SU-DHL-6 (cell line): ENCODE data around the gene MRPL17.

Experiments
- H2AFZ ChIP-seq: fragments of 200-600 bp; sonication (generic); 2 replicates; pipeline ENCODE4 v1.6.1; 2014; ENCODE audit warnings: low read depth, mild to moderate bottlenecking, moderate library complexity, mixed read lengths, antibody characterized with exemption, low read length; ENCODE audit not compliant: severe bottlenecking
- H3F3A ChIP-seq: fragments of 200-600 bp; shearing (Covaris generic); 2 replicates; pipeline ENCODE4 v1.6.0; 2016; ENCODE audit warnings: antibody characterized with exemption, mild to moderate bottlenecking; ENCODE audit not compliant: insufficient read depth
- H3K27ac ChIP-seq: fragments of 200-600 bp; sonication (generic); 2 replicates; pipeline ENCODE4 v1.5.1; 2016; ENCODE audit warnings: low read depth, mild to moderate bottlenecking, low read length, moderate library complexity, mixed read lengths
- H3K27me3 ChIP-seq: fragments of 200-600 bp; sonication (generic), shearing (Covaris generic); 2 replicates; pipeline ENCODE4 v1.6.0; 2014; ENCODE audit warnings: mild to moderate bottlenecking, low read length
- H3K36me3 ChIP-seq: fragments of 200-600 bp; sonication (generic); 2 replicates; pipeline ENCODE4 v1.6.1; 2014; ENCODE audit warnings: mild to moderate bottlenecking, low read length, mixed read lengths
- H3K4me2 ChIP-seq: fragments of 300-600, 200-600 bp; shearing (Covaris generic), sonication (generic); 2 replicates; pipeline ENCODE4 v1.6.0; 2014; ENCODE audit warnings: low read length, low read depth, mild to moderate bottlenecking; ENCODE audit not compliant: poor library complexity, severe bottlenecking
- H3K4me3 ChIP-seq: fragments of 200-600 bp; sonication (generic); 2 replicates; pipeline ENCODE4 v1.5.1; 2014; ENCODE audit warnings: antibody characterized with exemption, low read length, mild to moderate bottlenecking, mixed read lengths; ENCODE audit not compliant: insufficient read depth, poor library complexity, severe bottlenecking
- H3K79me2 ChIP-seq: fragments of 200-600 bp; sonication (generic); 2 replicates; pipeline ENCODE4 v1.6.1; 2014; ENCODE audit warnings: mild to moderate bottlenecking, low read length, moderate library complexity; ENCODE audit not compliant: insufficient read depth
- H3K9ac ChIP-seq: fragments of 200-600 bp; sonication (generic); 2 replicates; pipeline ENCODE4 v1.7.0; 2014; ENCODE audit warnings: mild to moderate bottlenecking, low read length
- H3K9me2 ChIP-seq: fragments of 200-600 bp; sonication (generic); replicated peaks from 2 replicates; pipeline ENCODE4 v1.6.1; 2014; ENCODE audit warnings: low read length; ENCODE audit not compliant: insufficient read depth
- H3K9me3 ChIP-seq: fragments of 200-600 bp; sonication (generic); 2 replicates; pipeline ENCODE4 v1.6.1; 2014; ENCODE audit warnings: low read length, mixed read lengths; ENCODE audit not compliant: insufficient read depth
- H4K20me1 ChIP-seq: fragments of 200-600 bp; sonication (generic); 2 replicates; pipeline ENCODE4 v1.6.1; 2014; ENCODE audit warnings: low read depth, mild to moderate bottlenecking, antibody characterized with exemption, low read length, moderate library complexity, mixed read lengths
- CTCF ChIP-seq: fragments of 200-600 bp; sonication (generic); IDR thresholded peaks from one replicate; pipeline ENCODE4 v1.5.1; 2017; ENCODE audit warnings: antibody characterized with exemption, mild to moderate bottlenecking, low read length, moderate library complexity; ENCODE audit not compliant: insufficient read depth, poor library complexity, severe bottlenecking
- EZH2phosphoT487 ChIP-seq: fragments of 200-600 bp; sonication (generic), shearing (Covaris generic); conservative IDR thresholded peaks from 2 replicates; pipeline ENCODE4 v1.6.1; 2018; ENCODE audit warnings: mild to moderate bottlenecking, antibody characterized with exemption, low read length, moderate library complexity, mixed read lengths

The MRPL17 gene

GRCh38 chr11:6655790-6656583, 27.2 kb downstream of the MRPL17 start, which contains the start of gene DCHS1:
TSS of gene DCHS1 (minus strand) at chr11:6655809. CDS start at chr11:6641613, 14,196 bp downstream.
- no peak within 1 kb of the TSS for H3K4me2 ChIP-seq
- no peak within 1 kb of the TSS for H3K9ac ChIP-seq
- no peak within 1 kb of the TSS for H3K27ac ChIP-seq

GRCh38 chr11:6655020-6655789, 27.9 kb downstream of the MRPL17 start:
- Histone ChIP-seq H3K79me2 (no peaks in the 10 kb centered on the region), H3K9me3 (no peaks in the 10 kb centered on the region), H3K27ac (no peak overlapping the region), H2AFZ (no peak overlapping the region), H3K27me3 (no peaks in the 10 kb centered on the region), H3K9ac (no peak overlapping the region), H3K36me3 (no peaks in the 10 kb centered on the region), H4K20me1 (no peaks in the 10 kb centered on the region), H3K4me2 (no peak overlapping the region), H3K4me3 (no peak overlapping the region), H3K9me2 (no peaks in the 10 kb centered on the region), H3F3A (no peaks in the 10 kb centered on the region)
- TF ChIP-seq EZH2phosphoT487 = no peak
- no peak for TF ChIP-seq CTCF

More at GRCh38 chr11:6655790-6656583, 27.2 kb downstream of the MRPL17 start, which contains the start of gene DCHS1:
- no peaks in the 10 kb centered on the region for H3K79me2 ChIP-seq
- no peaks in the 10 kb centered on the region for H3K36me3 ChIP-seq
- no peak for TF ChIP-seq EZH2phosphoT487
- no peak for TF ChIP-seq CTCF
- H4K20me1 ChIP-seq = no peaks in the 10 kb centered on the region
- no peaks in the 10 kb centered on the region for H3K9me3 ChIP-seq
- H3K9me2 ChIP-seq = no peaks in the 10 kb centered on the region
- H2AFZ ChIP-seq = no peak within 1 kb of the TSS
- no peaks in the 10 kb centered on the region for H3F3A ChIP-seq
- no peaks in the 10 kb centered on the region for H3K27me3 ChIP-seq
- H3K4me3 ChIP-seq = no peak within 1 kb of the TSS

GRCh38 chr11:6654281-6655019, 28.7 kb downstream of the MRPL17 start:
- H3K27ac ChIP-seq = no peak overlapping the region
- H3K79me2 ChIP-seq = no peaks in the 10 kb centered on the region
- no peak for TF ChIP-seq CTCF
- no peak overlapping the region for H3K4me3 ChIP-seq
- H3K27me3 ChIP-seq = no peaks in the 10 kb centered on the region
- no peaks in the 10 kb centered on the region for H4K20me1 ChIP-seq
- H3K4me2 ChIP-seq = no peak overlapping the region
- H3F3A ChIP-seq = no peaks in the 10 kb centered on the region
- H3K9me3 ChIP-seq = no peaks in the 10 kb centered on the region
- no peak overlapping the region for H2AFZ ChIP-seq
- H3K9me2 ChIP-seq = no peaks in the 10 kb centered on the region
- H3K36me3 ChIP-seq = no peaks in the 10 kb centered on the region
- H3K9ac ChIP-seq = no peak overlapping the region
